Measurements from ENCODE around the gene FGGY. TPM values are rescaled to one million over a fixed set of nuclear protein-coding genes. Genes with fewer than 3 reads are reported as not detected.

The FGGY gene
- total RNA-seq, 1 donor from 2014 or later: 31.2 TPM

- Histone ChIP-seq H3K27ac (replicated peaks) (no peak overlapping the region), H3K9me3 (replicated peaks) (no peaks in the 10 kb centered on the region), H3K4me3 (no peak overlapping the region), H3K27me3 (ENCODE audit: low read depth) (no peaks in the 10 kb centered on the region), H3K36me3 (no peaks in the 10 kb centered on the region), H3K4me1 (no peaks in the 10 kb centered on the region)
- no peak for DNase-seq
- intact Hi-C loops (cut with micrococcal nuclease): loop anchor here (10.0 kb wide), 1 partner anchor 1032 kb away; no protein-coding TSS in a partner anchor
- no peak for TF ChIP-seq CTCF (IDR thresholded peaks at IDR 0.05; ENCODE audit: borderline replicate concordance)
Measured at GRCh38 chr1:59767119-59767518, 470.2 kb downstream of the FGGY start.

GRCh38 chr1:59768792-59769735 is 472.2 kb downstream of the FGGY start:
- H3K9me3 ChIP-seq (replicated peaks): no peaks in the 10 kb centered on the region
- intact Hi-C loops (cut with micrococcal nuclease): loop anchor here (10.0 kb wide), 1 partner anchor 1034 kb away; no protein-coding TSS in a partner anchor
- H3K4me1 ChIP-seq: no peaks in the 10 kb centered on the region
- no peaks in the 10 kb centered on the region for H3K27me3 ChIP-seq (ENCODE audit: low read depth)
- no peak for DNase-seq
- no peaks in the 10 kb centered on the region for H3K36me3 ChIP-seq
- no peak for TF ChIP-seq CTCF (IDR thresholded peaks at IDR 0.05; ENCODE audit: borderline replicate concordance)
- no peak overlapping the region for H3K4me3 ChIP-seq
- H3K27ac ChIP-seq (replicated peaks): no peak overlapping the region

GRCh38 chr1:59769736-59770095 is 472.8 kb downstream of the FGGY start:
- Histone ChIP-seq H3K36me3 (no peaks in the 10 kb centered on the region), H3K27me3 (ENCODE audit: low read depth) (no peaks in the 10 kb centered on the region), H3K4me1 (no peaks in the 10 kb centered on the region), H3K27ac (replicated peaks) (no peak overlapping the region), H3K9me3 (replicated peaks) (no peaks in the 10 kb centered on the region), H3K4me3 (no peak overlapping the region)
- no peak for TF ChIP-seq CTCF (IDR thresholded peaks at IDR 0.05; ENCODE audit: borderline replicate concordance)
- no peak for DNase-seq
- intact Hi-C loops (cut with micrococcal nuclease): loop anchor here (10.0 kb wide), 1 partner anchor 1035 kb away; no protein-coding TSS in a partner anchor

GRCh38 chr1:59771361-59771760 is 474.5 kb downstream of the FGGY start:
- no peak for DNase-seq
- intact Hi-C loops (cut with micrococcal nuclease): no loop called here
- H3K36me3 ChIP-seq: no peaks in the 10 kb centered on the region
- TF ChIP-seq CTCF (IDR thresholded peaks at IDR 0.05; ENCODE audit: borderline replicate concordance): no peak
- no peak overlapping the region for H3K4me3 ChIP-seq
- H3K27ac ChIP-seq (replicated peaks): no peak overlapping the region
- no peaks in the 10 kb centered on the region for H3K9me3 ChIP-seq (replicated peaks)
- no peaks in the 10 kb centered on the region for H3K4me1 ChIP-seq
- H3K27me3 ChIP-seq (ENCODE audit: low read depth): no peaks in the 10 kb centered on the region

GRCh38 chr1:59775480-59775879 is 478.6 kb downstream of the FGGY start:
- intact Hi-C loops (cut with micrococcal nuclease): no loop called here
- H3K27me3 ChIP-seq (ENCODE audit: low read depth): no peaks in the 10 kb centered on the region
- TF ChIP-seq CTCF (IDR thresholded peaks at IDR 0.05; ENCODE audit: borderline replicate concordance): no peak
- H3K4me3 ChIP-seq: no peak overlapping the region
- no peaks in the 10 kb centered on the region for H3K4me1 ChIP-seq
- no peaks in the 10 kb centered on the region for H3K36me3 ChIP-seq
- no peaks in the 10 kb centered on the region for H3K9me3 ChIP-seq (replicated peaks)
- DNase-seq: no peak
- no peak overlapping the region for H3K27ac ChIP-seq (replicated peaks)

Measured in left ventricle myocardium inferior (tissue), 1 donor.